ENCODE data around the gene OR1Q1. TPM values are rescaled to one million over a fixed set of nuclear protein-coding genes. Genes with fewer than 3 reads are reported as not detected.

OR1Q1 gene
- total and polyA plus RNA-seq, 9 of the 15 experiments (the other 6 are each of a cell fraction or from before 2014, with no cell fraction given) = not detected

- TF ChIP-seq ZBTB49 (CRISPR knock-in tag; IDR thresholded peaks at IDR 0.05; ENCODE audit: borderline replicate concordance) (no peak), ZNF311 (CRISPR knock-in tag; IDR thresholded peaks at IDR 0.05) (no peak), FOXJ3 (CRISPR knock-in tag; IDR thresholded peaks at IDR 0.05) (no peak), FOSL1 (tag; conservative IDR thresholded peaks at IDR 0.05) (peak; percentile 92), ZC3H4 (CRISPR knock-in tag; IDR thresholded peaks at IDR 0.05; ENCODE audit: borderline replicate concordance) (no peak), GABPB1 (CRISPR knock-in tag; IDR thresholded peaks at IDR 0.05) (no peak), ZNF764 (CRISPR knock-in tag; IDR thresholded peaks at IDR 0.05; ENCODE audit: low read depth) (no peak), ZNF232 (CRISPR knock-in tag; IDR thresholded peaks at IDR 0.05) (no peak), BACH1 (tag; IDR thresholded peaks at IDR 0.05) (0 out of 2 replicates have a peak, but pooled peaks have one; percentile 57), RFX5 (IDR thresholded peaks at IDR 0.05; ENCODE audit: low read depth, low read length) (no peak), NCOA2 (IDR thresholded peaks at IDR 0.05; ENCODE audit: partially characterized antibody in 2 of 2) (no peak), PRDM10 (IDR thresholded peaks at IDR 0.05; ENCODE audit: partially characterized antibody) (peak; percentile 59), ZNF79 (CRISPR knock-in tag; IDR thresholded peaks at IDR 0.05; ENCODE audit: low read depth) (no peak), NCOA4 (IDR thresholded peaks at IDR 0.05; ENCODE audit: partially characterized antibody) (no peak), ZNF778 (CRISPR knock-in tag; IDR thresholded peaks at IDR 0.05) (no peak), ZNF436 (CRISPR knock-in tag; IDR thresholded peaks at IDR 0.05) (no peak), TRIM24 (IDR thresholded peaks at IDR 0.05) (peak; percentile 59 to 71; a peak in 3 of 4 replicates)
- TF ChIP-seq, protein P1, sequence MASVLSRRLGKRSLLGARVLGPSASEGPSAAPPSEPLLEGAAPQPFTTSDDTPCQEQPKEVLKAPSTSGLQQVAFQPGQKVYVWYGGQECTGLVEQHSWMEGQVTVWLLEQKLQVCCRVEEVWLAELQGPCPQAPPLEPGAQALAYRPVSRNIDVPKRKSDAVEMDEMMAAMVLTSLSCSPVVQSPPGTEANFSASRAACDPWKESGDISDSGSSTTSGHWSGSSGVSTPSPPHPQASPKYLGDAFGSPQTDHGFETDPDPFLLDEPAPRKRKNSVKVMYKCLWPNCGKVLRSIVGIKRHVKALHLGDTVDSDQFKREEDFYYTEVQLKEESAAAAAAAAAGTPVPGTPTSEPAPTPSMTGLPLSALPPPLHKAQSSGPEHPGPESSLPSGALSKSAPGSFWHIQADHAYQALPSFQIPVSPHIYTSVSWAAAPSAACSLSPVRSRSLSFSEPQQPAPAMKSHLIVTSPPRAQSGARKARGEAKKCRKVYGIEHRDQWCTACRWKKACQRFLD (CRISPR knock-in tag; IDR thresholded peaks at IDR 0.05) = no peak
- TF ChIP-seq, protein P2, sequence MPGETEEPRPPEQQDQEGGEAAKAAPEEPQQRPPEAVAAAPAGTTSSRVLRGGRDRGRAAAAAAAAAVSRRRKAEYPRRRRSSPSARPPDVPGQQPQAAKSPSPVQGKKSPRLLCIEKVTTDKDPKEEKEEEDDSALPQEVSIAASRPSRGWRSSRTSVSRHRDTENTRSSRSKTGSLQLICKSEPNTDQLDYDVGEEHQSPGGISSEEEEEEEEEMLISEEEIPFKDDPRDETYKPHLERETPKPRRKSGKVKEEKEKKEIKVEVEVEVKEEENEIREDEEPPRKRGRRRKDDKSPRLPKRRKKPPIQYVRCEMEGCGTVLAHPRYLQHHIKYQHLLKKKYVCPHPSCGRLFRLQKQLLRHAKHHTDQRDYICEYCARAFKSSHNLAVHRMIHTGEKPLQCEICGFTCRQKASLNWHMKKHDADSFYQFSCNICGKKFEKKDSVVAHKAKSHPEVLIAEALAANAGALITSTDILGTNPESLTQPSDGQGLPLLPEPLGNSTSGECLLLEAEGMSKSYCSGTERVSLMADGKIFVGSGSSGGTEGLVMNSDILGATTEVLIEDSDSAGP (CRISPR knock-in tag; IDR thresholded peaks at IDR 0.05) = no peak
- TF ChIP-seq, protein P3, sequence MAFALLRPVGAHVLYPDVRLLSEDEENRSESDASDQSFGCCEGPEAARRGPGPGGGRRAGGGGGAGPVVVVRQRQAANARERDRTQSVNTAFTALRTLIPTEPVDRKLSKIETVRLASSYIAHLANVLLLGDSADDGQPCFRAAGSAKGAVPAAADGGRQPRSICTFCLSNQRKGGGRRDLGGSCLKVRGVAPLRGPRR (CRISPR knock-in tag; IDR thresholded peaks at IDR 0.05) = no peak
Observed at GRCh38 chr9:122580360-122580759, 34.2 kb upstream of the OR1Q1 start (continued).
